Renal cortex interstitium (tissue), 11 donors: ENCODE results near the gene TMEM179. TPM values are rescaled to one million over a fixed set of nuclear protein-coding genes. Genes with fewer than 3 reads are reported as not detected.
"Not testable (repeated sequence)": the region's sequence is repeated elsewhere in the genome, so short reads cannot be mapped to it uniquely, and the experiment has no call there.

Experiments
- DNase-seq, 11 donors: peaks; one replicate each; pipeline ENCODE4 v3.0.0-alpha.2; 2013; ENCODE audit warnings: low read depth in 9 of 11, low spot score in 4 of 11; ENCODE audit errors: extremely low read depth in 1 of 11
- polyA plus RNA-seq, 3 donors: library from polyadenylated mRNA; unstranded; fragments of 120-200 nt; gene quantifications; one replicate each; pipeline ENCODE4 v1.2.1, GENCODE V29; 2013; ENCODE audit not compliant: insufficient read length in 3 of 3

TMEM179 gene
- polyA plus RNA-seq, 3 donors: 0.56 to 0.90 (median 0.82) TPM

DNA sequence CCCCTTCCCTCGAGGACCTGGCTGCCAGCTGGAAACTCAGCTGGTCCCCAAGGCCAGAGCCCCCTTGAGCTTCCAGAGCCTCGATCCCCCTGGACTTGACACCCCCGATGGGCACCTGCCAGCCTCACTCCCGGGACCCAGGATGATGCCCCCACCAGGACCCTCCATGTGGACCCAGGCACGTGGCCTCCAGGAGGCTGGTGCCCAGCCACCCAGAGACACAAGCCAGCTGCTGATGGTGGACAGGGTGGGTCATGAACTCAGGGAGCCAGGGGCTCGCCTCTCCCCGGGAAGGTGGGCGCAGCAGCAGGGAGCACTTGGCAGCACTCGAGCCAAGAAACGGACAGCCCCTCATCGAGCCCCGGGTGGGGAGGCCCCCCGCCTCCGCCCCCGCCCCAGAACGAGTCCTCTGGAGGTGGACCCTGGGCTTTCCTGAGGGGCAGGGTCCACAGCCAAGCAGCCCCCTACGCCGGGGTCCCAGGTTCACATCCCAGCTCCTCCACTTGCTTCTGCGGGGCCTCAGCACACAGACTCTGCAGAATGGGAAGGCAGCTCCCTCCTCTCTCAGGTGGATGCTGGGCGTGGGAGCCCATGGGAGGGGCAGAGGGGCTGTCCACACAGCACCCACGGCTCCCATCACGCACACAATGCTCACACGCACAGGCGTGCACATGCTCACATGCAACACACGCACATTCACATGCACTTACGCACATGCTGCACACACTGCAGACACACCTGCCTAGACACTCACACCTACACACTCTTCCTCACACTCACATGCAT, 12.9 kb downstream of the TMEM179 start:
- no peak for DNase-seq

- DNase-seq: no peak
These were observed 13.5 kb downstream of the TMEM179 start for GRCh38 chr14:104591031-104591430.

GRCh38 chr14:104590240-104590965, 14.2 kb downstream of the TMEM179 start:
- no peak for DNase-seq

GRCh38 chr14:104589338-104590195, 15.0 kb downstream of the TMEM179 start:
- DNase-seq: no peak

GRCh38 chr14:104588066-104588857, 16.3 kb downstream of the TMEM179 start:
- DNase-seq: no peak

DNA sequence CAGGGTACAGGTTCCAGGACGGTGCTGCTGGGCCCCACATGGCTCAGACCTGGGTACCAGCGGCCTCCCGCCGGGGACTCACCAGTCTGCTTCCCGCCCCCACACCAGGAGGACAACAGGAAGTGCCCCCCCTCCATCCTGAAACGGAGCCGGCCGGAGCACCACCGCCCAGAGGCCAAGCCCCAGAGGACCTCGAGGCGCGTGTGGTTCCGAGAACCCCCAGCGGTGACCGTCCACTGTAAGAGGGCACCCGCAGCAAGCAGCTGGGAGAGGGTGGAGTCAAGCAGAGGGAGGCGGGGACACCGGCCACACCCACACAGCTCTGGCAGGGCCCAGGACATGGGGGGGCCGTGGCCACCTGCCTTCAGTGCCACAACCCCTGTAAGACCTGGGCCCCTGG, 16.9 kb downstream of the TMEM179 start:
- no peak for DNase-seq

GRCh38 chr14:104586832-104587620, 17.5 kb downstream of the TMEM179 start:
- DNase-seq: no peak

DNA sequence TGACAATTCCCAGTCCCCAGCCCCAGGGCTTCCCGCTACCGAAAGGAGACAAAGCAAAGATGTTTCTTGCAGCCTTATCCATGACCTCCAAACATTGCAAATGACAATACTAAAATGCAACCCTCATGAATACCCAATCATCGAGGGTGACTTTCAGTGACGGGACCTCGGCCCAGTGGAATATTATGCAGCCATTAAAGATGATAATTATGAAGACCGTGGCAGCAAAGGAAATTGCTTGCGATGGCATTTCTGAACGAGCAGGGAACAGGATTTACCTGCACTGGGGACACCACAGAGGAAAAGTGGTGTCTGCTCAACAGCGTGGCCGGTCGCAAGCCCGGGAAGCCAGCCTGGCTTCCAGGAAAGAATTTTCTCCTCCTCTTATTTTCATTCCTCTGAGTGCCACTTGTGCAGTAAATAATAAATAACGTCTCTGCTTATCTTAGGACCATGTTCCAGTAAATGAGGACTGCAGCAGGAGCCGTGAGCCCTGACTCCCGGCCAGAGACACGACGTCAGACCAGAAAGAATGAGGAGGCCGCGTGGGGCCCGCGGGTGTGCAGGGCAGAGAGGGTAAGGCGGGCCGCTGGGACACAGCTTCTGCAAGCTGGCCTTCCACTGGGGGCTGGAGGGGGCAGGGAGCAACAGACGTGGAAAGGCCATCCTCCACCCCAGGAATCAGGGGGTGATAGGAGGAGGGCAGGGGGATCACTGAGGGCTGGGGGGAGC, 18.4 kb downstream of the TMEM179 start:
- no peak for DNase-seq

- no peak for DNase-seq
These were observed 20.0 kb downstream of the TMEM179 start for GRCh38 chr14:104584557-104584956.

- DNase-seq: no peak
These were observed 20.9 kb downstream of the TMEM179 start for GRCh38 chr14:104583424-104584306.

GRCh38 chr14:104582662-104583061, 21.9 kb downstream of the TMEM179 start:
- DNase-seq: no peak

GRCh38 chr14:104582005-104582404, 22.6 kb downstream of the TMEM179 start:
- DNase-seq: no peak

- no peak for DNase-seq
These were observed 23.1 kb downstream of the TMEM179 start for GRCh38 chr14:104581521-104581920.

- no peak for DNase-seq
These were observed 23.6 kb downstream of the TMEM179 start for GRCh38 chr14:104580961-104581360.

- DNase-seq: not testable (repeated sequence)
These were observed 24.6 kb downstream of the TMEM179 start for GRCh38 chr14:104579939-104580338.

GRCh38 chr14:104579507-104579906, 25.1 kb downstream of the TMEM179 start, which contains the start of gene C14orf180:
Gene C14orf180, plus strand, starts transcription at chr14:104579764. Its CDS starts 6,667 bp downstream, at chr14:104586431.
- DNase-seq: no peak
